ENCODE results near the gene RPS19BP1.

GRCh38 chr22:39543095-39543494, 10.5 kb upstream of the RPS19BP1 start:
- TF ChIP-seq NR1H2 (CRISPR knock-in tag; IDR thresholded peaks at IDR 0.05), result no peak
- TF ChIP-seq, protein P1, sequence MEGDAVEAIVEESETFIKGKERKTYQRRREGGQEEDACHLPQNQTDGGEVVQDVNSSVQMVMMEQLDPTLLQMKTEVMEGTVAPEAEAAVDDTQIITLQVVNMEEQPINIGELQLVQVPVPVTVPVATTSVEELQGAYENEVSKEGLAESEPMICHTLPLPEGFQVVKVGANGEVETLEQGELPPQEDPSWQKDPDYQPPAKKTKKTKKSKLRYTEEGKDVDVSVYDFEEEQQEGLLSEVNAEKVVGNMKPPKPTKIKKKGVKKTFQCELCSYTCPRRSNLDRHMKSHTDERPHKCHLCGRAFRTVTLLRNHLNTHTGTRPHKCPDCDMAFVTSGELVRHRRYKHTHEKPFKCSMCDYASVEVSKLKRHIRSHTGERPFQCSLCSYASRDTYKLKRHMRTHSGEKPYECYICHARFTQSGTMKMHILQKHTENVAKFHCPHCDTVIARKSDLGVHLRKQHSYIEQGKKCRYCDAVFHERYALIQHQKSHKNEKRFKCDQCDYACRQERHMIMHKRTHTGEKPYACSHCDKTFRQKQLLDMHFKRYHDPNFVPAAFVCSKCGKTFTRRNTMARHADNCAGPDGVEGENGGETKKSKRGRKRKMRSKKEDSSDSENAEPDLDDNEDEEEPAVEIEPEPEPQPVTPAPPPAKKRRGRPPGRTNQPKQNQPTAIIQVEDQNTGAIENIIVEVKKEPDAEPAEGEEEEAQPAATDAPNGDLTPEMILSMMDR (IDR thresholded peaks at IDR 0.05), result 0 out of 2 replicates have a peak, but pooled peaks have one; percentile 14
- TF ChIP-seq FOXJ3 (CRISPR knock-in tag; IDR thresholded peaks at IDR 0.05; ENCODE audit: borderline replicate concordance), result no peak
- peak; percentile 16; the same call in 1 of the 2 replicates for TF ChIP-seq MAX (CRISPR knock-in tag; IDR thresholded peaks at IDR 0.05)
- TF ChIP-seq ZNF121 (CRISPR knock-in tag; IDR thresholded peaks at IDR 0.05), result no peak
- no peak for TF ChIP-seq SP1 (CRISPR knock-in tag; conservative IDR thresholded peaks at IDR 0.05)
- no peak for TF ChIP-seq ELF4 (CRISPR knock-in tag; IDR thresholded peaks at IDR 0.05; ENCODE audit: low read depth)
- TF ChIP-seq USF2 (CRISPR knock-in tag; IDR thresholded peaks at IDR 0.05), result peak; percentile 56
- no peak for TF ChIP-seq ZNF416 (CRISPR knock-in tag; IDR thresholded peaks at IDR 0.05)
- TF ChIP-seq, protein P2, sequence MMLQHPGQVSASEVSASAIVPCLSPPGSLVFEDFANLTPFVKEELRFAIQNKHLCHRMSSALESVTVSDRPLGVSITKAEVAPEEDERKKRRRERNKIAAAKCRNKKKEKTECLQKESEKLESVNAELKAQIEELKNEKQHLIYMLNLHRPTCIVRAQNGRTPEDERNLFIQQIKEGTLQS (CRISPR knock-in tag; conservative IDR thresholded peaks at IDR 0.05), result no peak
- no peak for TF ChIP-seq ESRRA (CRISPR knock-in tag; IDR thresholded peaks at IDR 0.05; ENCODE audit: borderline replicate concordance)
- no peak for TF ChIP-seq ZSCAN18 (CRISPR knock-in tag; IDR thresholded peaks at IDR 0.05)
- TF ChIP-seq NFE2L1 (CRISPR knock-in tag; IDR thresholded peaks at IDR 0.05), result no peak

Measured in WTC11 (cell line).